HL-60 (cell line): ENCODE data around the gene DUSP7.

Experiments used
- DNase-seq, 2 experiments: peaks; one replicate each; pipeline ENCODE4 v3.0.0-alpha.2; 2010 to 2020; ENCODE audit warnings: low read depth in 1 of 2, low spot score in 1 of 2
- H3K27ac ChIP-seq: fragments of 250-450 bp; sonication (Bioruptor Pico); replicated peaks from 2 replicates; pipeline ENCODE4 v1.5.1; 2020; ENCODE audit warnings: mild to moderate bottlenecking, moderate library complexity
- H3K27me3 ChIP-seq: fragments of 250-450 bp; sonication (Bioruptor Pico); 2 replicates; pipeline ENCODE4 v1.5.1; 2021; ENCODE audit warnings: mild to moderate bottlenecking, moderate library complexity; ENCODE audit not compliant: insufficient read depth, poor library complexity, severe bottlenecking
- H3K4me3 ChIP-seq: replicated peaks from 2 replicates; pipeline ENCODE4 v1.5.1; 2011; ENCODE audit warnings: mild to moderate bottlenecking, control low read depth, low read length; ENCODE audit not compliant: insufficient read depth
- CTCF ChIP-seq: IDR thresholded peaks from one replicate; pipeline ENCODE4 v1.5.1; 2011; ENCODE audit warnings: low read length, control low read depth, inconsistent platforms; ENCODE audit not compliant: insufficient read depth
- GABPA ChIP-seq: IDR thresholded peaks from 2 replicates; pipeline ENCODE4 v1.6.1; 2012; ENCODE audit warnings: low read depth
- POLR2AphosphoS5 ChIP-seq: IDR thresholded peaks from 2 replicates; pipeline ENCODE4 v1.6.1; 2012; ENCODE audit warnings: low read depth
- REST ChIP-seq: IDR thresholded peaks from 2 replicates; pipeline ENCODE4 v1.6.1; 2012; ENCODE audit warnings: low read depth; ENCODE audit not compliant: insufficient replicate concordance
- SPI1 ChIP-seq: IDR thresholded peaks from 2 replicates; pipeline ENCODE4 v1.6.1; 2012; ENCODE audit warnings: low read depth, mild to moderate bottlenecking, borderline replicate concordance

Gene DUSP7

GRCh38 chr3:52019352-52020080, 36.9 kb downstream of the DUSP7 start:
- H3K27ac ChIP-seq, result no peak overlapping the region
- TF ChIP-seq SPI1, result no peak
- TF ChIP-seq REST, result no peak
- TF ChIP-seq POLR2AphosphoS5, result no peak
- TF ChIP-seq CTCF, result no peak
- no peak for TF ChIP-seq GABPA
- no peak overlapping the region for H3K4me3 ChIP-seq
- DNase-seq, result no peak
- no peaks in the 10 kb centered on the region for H3K27me3 ChIP-seq

- Histone ChIP-seq H3K4me3 (no peak overlapping the region), H3K27me3 (no peaks in the 10 kb centered on the region), H3K27ac (no peak overlapping the region)
- TF ChIP-seq CTCF, result no peak
- no peak for TF ChIP-seq REST
- no peak for TF ChIP-seq GABPA
- no peak for TF ChIP-seq SPI1
- TF ChIP-seq POLR2AphosphoS5, result no peak
- no peak for DNase-seq
Observed at GRCh38 chr3:52018319-52019000, 37.9 kb downstream of the DUSP7 start.

- TF ChIP-seq GABPA, result no peak
- no peak for TF ChIP-seq POLR2AphosphoS5
- TF ChIP-seq CTCF, result no peak
- TF ChIP-seq REST, result no peak
- no peak for TF ChIP-seq SPI1
- DNase-seq, result no peak
- no peak overlapping the region for H3K4me3 ChIP-seq
- H3K27ac ChIP-seq, result no peak overlapping the region
- H3K27me3 ChIP-seq, result no peaks in the 10 kb centered on the region
Observed at GRCh38 chr3:52017586-52017985, 38.8 kb downstream of the DUSP7 start.
